Measurements from ENCODE around the gene IRF7. TPM values are rescaled to one million over a fixed set of nuclear protein-coding genes. Genes with fewer than 3 reads are reported as not detected.

Gene IRF7
- total RNA-seq, 6 donors from 2014 or later, result 32.6 to 123 (median 56.2) TPM

DNA sequence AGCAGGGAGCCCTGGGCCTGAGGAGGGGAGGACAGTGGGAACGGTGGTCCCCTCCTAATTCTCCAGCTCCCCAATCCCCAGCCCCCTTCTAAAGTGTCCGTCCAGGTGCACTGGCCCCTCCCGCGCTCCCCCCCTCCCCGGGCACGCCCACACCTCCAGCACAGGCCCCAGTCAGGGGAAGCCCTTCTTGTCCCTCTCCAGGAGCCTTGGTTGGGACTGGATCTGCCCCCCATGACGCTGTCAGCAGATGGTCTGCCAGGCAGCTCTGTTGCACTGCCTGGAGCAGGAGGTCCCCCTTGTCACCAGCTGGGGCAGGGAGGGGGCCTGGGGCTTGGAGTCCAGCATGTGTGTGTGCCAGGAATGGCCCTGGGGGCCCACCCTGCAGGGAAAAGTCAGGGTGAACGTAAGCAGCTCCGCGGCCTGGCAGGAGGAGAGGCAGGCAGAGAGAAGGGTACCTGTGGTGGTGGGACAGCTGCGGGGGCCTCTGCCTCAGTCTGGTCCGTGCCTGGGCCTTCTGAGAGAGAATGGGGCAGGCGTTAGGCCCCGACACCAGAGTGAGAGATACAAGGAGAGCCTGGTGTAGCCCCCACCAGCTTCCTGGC is 1.6 kb downstream of the IRF7 start:
- H3K9me3 ChIP-seq, result no peaks in the 10 kb centered on the region
- TF ChIP-seq POLR2AphosphoS5 (IDR thresholded peaks at IDR 0.05) (no peak), CTCF (IDR thresholded peaks at IDR 0.05) (no peak), POLR2A (IDR thresholded peaks at IDR 0.05) (no peak), EP300 (IDR thresholded peaks at IDR 0.05) (no peak)
- peaks cover 25 to 39% (median 31%) of the 10 kb centered on the region in 4 donors for H3K4me1 ChIP-seq
- peak in 1 of 2 donors; percentile 86 for DNase-seq
- H3K27me3 ChIP-seq, result no peaks in the 10 kb centered on the region
- 72 to 85% methylated on average over 12 to 14 of the region's 14 CpGs for WGBS, 2 donors
- peaks cover 23 to 61% (median 53%) of the 10 kb centered on the region in 4 donors for H3K36me3 ChIP-seq
- no peak for ATAC-seq (ENCODE audit: low FRiP score in 2 of 2)
- H3K4me3 ChIP-seq, result peak overlapping the region in 3 of 4 donors; percentile 62 to 94 (median 68)
- peak overlapping the region; percentile 96 to 98 (median 96) for H3K27ac ChIP-seq

- 27 to 71% methylated on average over 3 to 27 of the region's 36 CpGs for whole genome bisulfite sequencing, 2 donors
- peak; percentile 1 to 8 for ATAC-seq (ENCODE audit: low FRiP score in 2 of 2)
- TF ChIP-seq CTCF (IDR thresholded peaks at IDR 0.05) (no peak), POLR2AphosphoS5 (IDR thresholded peaks at IDR 0.05) (no peak), POLR2A (IDR thresholded peaks at IDR 0.05) (no peak), EP300 (IDR thresholded peaks at IDR 0.05) (no peak)
- peak overlapping the region; percentile 96 to 98 (median 96) for H3K27ac ChIP-seq
- H3K9me3 ChIP-seq, result no peaks in the 10 kb centered on the region
- peak; percentile 88 to 90 for DNase-seq
- H3K4me1 ChIP-seq, result peaks cover 25 to 39% (median 31%) of the 10 kb centered on the region in 4 donors
- no peaks in the 10 kb centered on the region for H3K27me3 ChIP-seq
- H3K36me3 ChIP-seq, result peaks cover 23 to 67% (median 59%) of the 10 kb centered on the region in 4 donors
- peak overlapping the region in 3 of 4 donors; percentile 4 to 94 (median 62) for H3K4me3 ChIP-seq
Observed at GRCh38 chr11:613369-613968, 2.3 kb downstream of the IRF7 start.

- H3K4me3 ChIP-seq, result no peak overlapping the region
- H3K36me3 ChIP-seq, result peaks cover 29 to 69% (median 63%) of the 10 kb centered on the region in 4 donors
- H3K27me3 ChIP-seq, result no peaks in the 10 kb centered on the region
- peaks cover 25 to 39% (median 31%) of the 10 kb centered on the region in 4 donors for H3K4me1 ChIP-seq
- no peaks in the 10 kb centered on the region for H3K9me3 ChIP-seq
- TF ChIP-seq POLR2AphosphoS5 (IDR thresholded peaks at IDR 0.05) (no peak), POLR2A (IDR thresholded peaks at IDR 0.05) (no peak)
- DNase-seq (no peak), ATAC-seq (ENCODE audit: low FRiP score in 2 of 2) (no peak)
- H3K27ac ChIP-seq, result peak overlapping the region; percentile 48 to 98 (median 76)
- WGBS, 2 donors, result 95 to 96% methylated on average over 10 of the region's 10 CpGs
Observed at GRCh38 chr11:612961-613300, 2.8 kb downstream of the IRF7 start.

DNA sequence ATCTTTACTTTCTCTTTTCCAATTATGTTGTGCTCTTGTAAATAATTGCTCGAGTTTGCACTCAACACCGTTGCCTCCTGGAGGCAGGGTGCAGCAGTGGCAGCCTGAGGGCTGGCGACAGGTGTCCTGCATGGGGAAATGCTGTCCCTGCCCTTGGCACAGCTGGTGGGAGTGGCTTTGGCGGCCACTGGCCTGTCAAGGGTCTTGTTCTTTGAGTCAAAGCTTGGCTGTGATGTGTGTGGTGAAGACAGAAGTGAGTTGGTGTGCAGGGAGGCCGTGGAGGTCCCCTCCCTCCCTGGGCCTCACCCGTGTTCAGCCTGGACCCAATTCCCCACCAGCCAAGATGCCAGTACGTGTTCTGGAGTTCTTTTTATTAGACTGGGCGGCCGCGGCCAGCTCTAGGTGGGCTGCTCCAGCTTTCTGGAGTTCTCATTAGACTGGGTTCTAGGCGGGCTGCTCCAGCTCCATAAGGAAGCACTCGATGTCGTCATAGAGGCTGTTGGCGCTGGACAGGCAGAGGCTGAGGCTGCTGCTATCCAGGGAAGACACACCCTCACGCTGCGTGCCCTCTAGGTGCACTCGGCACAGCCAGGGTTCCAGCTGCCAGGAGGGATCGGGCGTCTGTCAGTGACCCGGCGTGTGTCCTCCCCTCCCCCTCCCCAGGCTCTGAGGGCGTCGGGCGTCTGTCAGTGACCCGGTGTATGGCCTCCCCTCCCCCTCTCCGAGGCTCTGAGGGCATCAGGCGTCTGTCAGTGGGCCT is 3.4 kb downstream of the IRF7 start:
- no peak overlapping the region for H3K4me3 ChIP-seq
- peak overlapping the region; percentile 48 to 98 (median 76) for H3K27ac ChIP-seq
- no peaks in the 10 kb centered on the region for H3K9me3 ChIP-seq
- H3K27me3 ChIP-seq, result no peaks in the 10 kb centered on the region
- H3K36me3 ChIP-seq, result peaks cover 34 to 74% (median 68%) of the 10 kb centered on the region in 4 donors
- TF ChIP-seq POLR2AphosphoS5 (IDR thresholded peaks at IDR 0.05) (no peak), CTCF (IDR thresholded peaks at IDR 0.05) (peak in 2 of 6 experiments; percentile 14 to 22), EP300 (IDR thresholded peaks at IDR 0.05) (no peak), POLR2A (IDR thresholded peaks at IDR 0.05) (no peak)
- DNase-seq (peak in 1 of 2 donors; percentile 74), ATAC-seq (ENCODE audit: low FRiP score in 2 of 2) (no peak)
- WGBS, 2 donors, result 62 to 72% methylated on average over 7 to 26 of the region's 27 CpGs
- H3K4me1 ChIP-seq, result peaks cover 25 to 39% (median 31%) of the 10 kb centered on the region in 4 donors
